Fibroblast of lung (primary cell): ENCODE data around the gene CFAP58. TPM values are rescaled to one million over a fixed set of nuclear protein-coding genes. Genes with fewer than 3 reads are reported as not detected.

Experiments
- DNase-seq, 2 donors: peaks; one replicate each; pipeline versions ENCODE4 v3.0.0 to v3.0.0-alpha.2; 2010; ENCODE audit warnings: low read depth in 2 of 2
- H2AFZ ChIP-seq: 2 replicates; pipeline ENCODE4 v1.5.1; 2012; ENCODE audit warnings: low read length, control low read depth, inconsistent platforms
- H3K27ac ChIP-seq: 2 replicates; pipeline ENCODE4 v1.5.1; 2011; ENCODE audit warnings: low read length, control low read depth; ENCODE audit not compliant: insufficient read depth
- H3K27me3 ChIP-seq: 2 replicates; pipeline ENCODE4 v1.5.1; 2011; ENCODE audit warnings: mild to moderate bottlenecking, low read length; ENCODE audit not compliant: control insufficient read depth, insufficient read depth
- H3K36me3 ChIP-seq: 2 replicates; pipeline ENCODE4 v1.5.1; 2011; ENCODE audit warnings: low read length; ENCODE audit not compliant: control insufficient read depth, insufficient read depth
- H3K4me1 ChIP-seq: 2 replicates; pipeline ENCODE4 v1.5.1; 2011; ENCODE audit warnings: low read length; ENCODE audit not compliant: control insufficient read depth, insufficient read depth; ENCODE audit errors: extremely low read depth
- H3K4me2 ChIP-seq: 2 replicates; pipeline ENCODE4 v1.5.1; 2011; ENCODE audit warnings: low read length, control low read depth; ENCODE audit not compliant: insufficient read depth; ENCODE audit errors: extremely low read depth
- H3K4me3 ChIP-seq, 4 experiments: fragments of 200-600 bp in 1 of 4; sonication (generic) in 1 of 4; replicated peaks in 1 of 4; 2 replicates each; pipeline ENCODE4 v1.5.1; 2011 to 2016; ENCODE audit warnings: low read length in 4 of 4, low read depth in 3 of 4, mild to moderate bottlenecking in 3 of 4, control low read depth in 2 of 4, inconsistent platforms in 1 of 4, mixed read lengths in 1 of 4; ENCODE audit not compliant: insufficient read depth in 1 of 4; ENCODE audit errors: control extremely low read depth in 1 of 4
- H3K79me2 ChIP-seq: 2 replicates; pipeline ENCODE4 v1.5.1; 2012; ENCODE audit warnings: mild to moderate bottlenecking, low read length, inconsistent platforms; ENCODE audit not compliant: control insufficient read depth, insufficient read depth
- H3K9ac ChIP-seq: 2 replicates; pipeline ENCODE4 v1.5.1; 2011; ENCODE audit warnings: mild to moderate bottlenecking, low read length, control low read depth; ENCODE audit not compliant: insufficient read depth
- H3K9me3 ChIP-seq: 2 replicates; pipeline ENCODE4 v1.5.1; 2012; ENCODE audit warnings: low read depth, low read length; ENCODE audit not compliant: control insufficient read depth, insufficient read depth
- H4K20me1 ChIP-seq: 2 replicates; pipeline ENCODE4 v1.5.1; 2011; ENCODE audit warnings: low read length; ENCODE audit not compliant: control insufficient read depth, insufficient read depth; ENCODE audit errors: extremely low read depth
- CTCF ChIP-seq, 2 donors: IDR thresholded peaks in 1 of 2; conservative IDR thresholded peaks in 1 of 2; 1 replicate in 1 of 2; 2 replicates in 1 of 2; pipeline ENCODE4 v1.5.1; 2011 to 2012; ENCODE audit warnings: low read length in 2 of 2, control low read depth in 1 of 2, inconsistent platforms in 1 of 2, low read depth in 1 of 2, mild to moderate bottlenecking in 1 of 2
- EZH2 ChIP-seq: IDR thresholded peaks from 2 replicates; pipeline ENCODE4 v1.5.1; 2012; ENCODE audit warnings: low read length, control low read depth, mild to moderate bottlenecking; ENCODE audit errors: missing control alignments
- polyA plus RNA-seq, 2 donors: library from polyadenylated mRNA; depleted of rRNA in 1 of 2; stranded (reverse) in 1 of 2; unstranded in 1 of 2; fragments of >200 nt; gene quantifications; 2 replicates each; pipeline ENCODE4 v1.2.1, GENCODE V29; 2011 to 2012; ENCODE audit warnings: missing spikeins in 1 of 2
- total RNA-seq: library from RNA; depleted of rRNA; stranded (reverse); fragments of >200 nt; gene quantifications from 2 replicates; pipeline ENCODE4 v1.2.1, GENCODE V29; 2014

CFAP58 gene
- total and polyA plus RNA-seq, 2 donors (not counting 1 experiment from before 2014, with no cell fraction given), result 0.33 to 0.42 TPM

- H3K4me1 ChIP-seq, result peaks cover 43% of the 10 kb centered on the region
- H3K4me3 ChIP-seq, result no peak overlapping the region
- H3K9me3 ChIP-seq, result no peaks in the 10 kb centered on the region
- peak overlapping the region; percentile 34 for H3K4me2 ChIP-seq
- no peaks in the 10 kb centered on the region for H4K20me1 ChIP-seq
- no peak for TF ChIP-seq EZH2
- TF ChIP-seq CTCF (conservative IDR thresholded peaks at IDR 0.05 in 1 of 2, IDR thresholded peaks at IDR 0.05 in 1 of 2; ENCODE audit: low read depth in 1 of 2, low read length in 2 of 2), result peak in 1 of 2 donors; percentile 16
- H3K36me3 ChIP-seq, result peaks cover 18% of the 10 kb centered on the region
- peaks cover 95% of the 10 kb centered on the region for H3K79me2 ChIP-seq
- H3K27ac ChIP-seq, result peak overlapping the region; percentile 37
- no peak overlapping the region for H2AFZ ChIP-seq
- no peak overlapping the region for H3K9ac ChIP-seq
- peak; percentile 74 to 87 for DNase-seq
- no peaks in the 10 kb centered on the region for H3K27me3 ChIP-seq
Observed at GRCh38 chr10:104317269-104317710, 36.3 kb upstream of the CFAP58 start.

GRCh38 chr10:104317726-104318299 is 35.8 kb upstream of the CFAP58 start:
- Histone ChIP-seq H3K9ac (no peak overlapping the region), H3K4me2 (peak overlapping the region; percentile 34), H2AFZ (no peak overlapping the region), H3K9me3 (no peaks in the 10 kb centered on the region), H3K79me2 (peaks cover 95% of the 10 kb centered on the region), H3K36me3 (peaks cover 18% of the 10 kb centered on the region), H3K27me3 (no peaks in the 10 kb centered on the region), H4K20me1 (no peaks in the 10 kb centered on the region), H3K27ac (peak overlapping the region; percentile 37), H3K4me1 (peaks cover 43% of the 10 kb centered on the region), H3K4me3 (no peak overlapping the region)
- TF ChIP-seq CTCF (conservative IDR thresholded peaks at IDR 0.05 in 1 of 2, IDR thresholded peaks at IDR 0.05 in 1 of 2; ENCODE audit: low read depth in 1 of 2, low read length in 2 of 2) (no peak), EZH2 (no peak)
- peak in 1 of 2 donors; percentile 41 for DNase-seq

- no peaks in the 10 kb centered on the region for H3K27me3 ChIP-seq
- peaks cover 95% of the 10 kb centered on the region for H3K79me2 ChIP-seq
- peaks cover 18% of the 10 kb centered on the region for H3K36me3 ChIP-seq
- H3K4me1 ChIP-seq, result peaks cover 43% of the 10 kb centered on the region
- H3K27ac ChIP-seq, result peak overlapping the region; percentile 69
- H2AFZ ChIP-seq, result no peak overlapping the region
- TF ChIP-seq CTCF (conservative IDR thresholded peaks at IDR 0.05 in 1 of 2, IDR thresholded peaks at IDR 0.05 in 1 of 2; ENCODE audit: low read depth in 1 of 2, low read length in 2 of 2) (no peak), EZH2 (no peak)
- H4K20me1 ChIP-seq, result no peaks in the 10 kb centered on the region
- no peak overlapping the region for H3K4me3 ChIP-seq
- no peak overlapping the region for H3K4me2 ChIP-seq
- H3K9ac ChIP-seq, result no peak overlapping the region
- no peak for DNase-seq
- no peaks in the 10 kb centered on the region for H3K9me3 ChIP-seq
Observed at GRCh38 chr10:104318326-104318725, 35.3 kb upstream of the CFAP58 start.
